Activated CD4-positive, alpha-beta T cell treated with anti-CD3 and anti-CD28 coated beads, Interleukin-2, amount 50 U/mL, for 24 hours (primary cell): Measurements from ENCODE around the gene MTUS2.
"Not testable (repeated sequence)": the region's sequence is repeated elsewhere in the genome, so short reads cannot be mapped to it uniquely, and the experiment has no call there.

Experiments used
- DNase-seq, 2 donors: peaks; one replicate each; pipeline ENCODE4 v3.0.0-alpha.2; 2020; ENCODE audit warnings: low read depth in 1 of 2, low spot score in 1 of 2

MTUS2 gene

DNA sequence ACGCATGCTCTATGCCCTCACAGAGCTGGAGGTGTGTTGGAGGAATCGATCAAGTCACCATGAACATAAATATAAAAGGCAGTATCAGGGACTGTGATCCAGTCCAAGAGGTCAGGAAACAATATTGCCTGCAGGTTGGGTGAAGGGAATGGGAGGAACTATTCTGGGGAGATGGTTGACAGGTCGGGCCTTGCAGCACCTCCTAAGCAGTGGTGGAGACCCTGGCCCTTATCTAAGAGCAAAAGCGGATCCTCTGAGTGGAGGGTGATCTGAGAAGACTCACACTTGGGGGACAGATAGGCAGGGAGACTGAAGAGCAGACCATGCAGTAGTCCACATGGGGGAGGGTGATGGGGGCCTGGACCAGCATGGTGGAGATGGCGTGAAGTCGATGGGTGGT, 561.9 kb downstream of the MTUS2 start:
- no peak for DNase-seq

DNA sequence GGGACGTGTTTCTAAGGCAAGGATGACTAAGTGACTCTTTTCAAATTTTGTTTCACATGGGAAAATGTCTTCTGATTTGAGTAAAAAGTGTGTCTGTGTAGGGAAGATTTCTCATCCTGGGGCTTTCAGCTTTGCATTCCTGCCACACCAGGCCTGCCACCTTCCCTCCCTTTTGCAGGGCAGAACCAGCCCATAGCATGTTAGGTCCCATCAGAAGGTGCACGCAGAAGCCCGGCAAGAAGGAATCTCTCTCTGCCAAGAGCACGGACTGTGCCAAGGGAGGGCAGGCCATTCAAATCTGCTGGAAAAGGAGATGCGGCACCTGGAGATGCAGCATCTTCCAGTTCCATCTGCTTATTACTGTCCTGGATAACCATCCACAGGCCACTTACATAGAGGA, 563.3 kb downstream of the MTUS2 start:
- no peak for DNase-seq

DNA sequence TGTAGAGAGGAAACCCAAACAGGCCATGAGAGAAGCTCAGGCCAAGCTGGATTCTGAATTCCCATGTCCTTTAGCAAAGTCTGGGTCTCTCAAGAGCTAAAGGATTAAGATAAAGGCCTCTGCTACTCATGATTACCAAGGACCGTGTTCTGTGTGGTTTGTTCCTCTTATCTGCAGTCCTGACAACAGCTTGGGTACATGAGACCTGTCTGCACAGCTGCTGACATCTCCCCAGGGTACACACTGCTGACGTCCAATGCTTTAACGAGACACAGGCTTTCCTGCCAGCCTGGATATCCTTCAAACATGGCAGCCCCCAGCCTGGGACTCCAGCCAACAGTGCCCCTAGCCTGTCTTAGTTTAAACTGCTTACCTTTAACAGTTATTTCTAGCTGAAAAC, 564.3 kb downstream of the MTUS2 start:
- no peak for DNase-seq

DNA sequence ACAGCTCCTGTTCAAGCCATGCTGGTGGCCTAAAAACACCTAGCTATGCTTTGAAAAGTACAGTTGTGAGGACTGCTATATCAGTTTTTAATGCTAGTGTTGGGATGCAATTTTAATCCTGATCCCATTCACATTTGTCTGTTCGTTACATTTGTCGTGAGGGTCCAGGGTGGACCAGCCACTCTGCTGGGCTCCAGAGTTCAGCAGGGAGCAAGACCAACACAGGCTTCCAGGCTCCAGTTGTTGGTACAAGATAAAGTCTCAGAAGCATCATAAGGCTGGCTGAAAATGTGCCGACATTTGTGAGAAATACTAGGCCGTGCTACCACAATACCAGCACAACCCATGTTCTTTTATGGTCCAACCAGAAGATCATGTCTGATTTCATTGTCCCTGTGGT, 564.7 kb downstream of the MTUS2 start:
- no peak for DNase-seq

DNA sequence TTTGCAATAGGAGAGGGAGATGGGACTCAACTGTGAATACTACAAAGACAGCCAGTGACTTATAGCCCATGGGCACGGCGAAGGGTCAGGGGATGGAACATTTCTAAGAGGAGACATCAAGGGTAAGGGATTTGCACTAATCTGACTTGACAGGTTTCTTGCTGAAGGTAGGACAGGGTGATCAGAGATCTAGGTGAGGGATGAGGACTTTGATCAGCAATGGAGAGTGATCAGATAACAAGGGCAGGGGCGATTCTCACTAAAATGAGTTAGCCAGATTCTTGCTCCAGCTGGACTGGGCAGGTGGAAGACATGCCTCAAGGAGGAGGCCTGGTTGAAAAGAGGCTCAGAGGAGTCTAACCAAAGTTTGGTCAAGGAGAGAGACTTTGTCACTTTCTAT, 566.1 kb downstream of the MTUS2 start:
- DNase-seq, result no peak

DNA sequence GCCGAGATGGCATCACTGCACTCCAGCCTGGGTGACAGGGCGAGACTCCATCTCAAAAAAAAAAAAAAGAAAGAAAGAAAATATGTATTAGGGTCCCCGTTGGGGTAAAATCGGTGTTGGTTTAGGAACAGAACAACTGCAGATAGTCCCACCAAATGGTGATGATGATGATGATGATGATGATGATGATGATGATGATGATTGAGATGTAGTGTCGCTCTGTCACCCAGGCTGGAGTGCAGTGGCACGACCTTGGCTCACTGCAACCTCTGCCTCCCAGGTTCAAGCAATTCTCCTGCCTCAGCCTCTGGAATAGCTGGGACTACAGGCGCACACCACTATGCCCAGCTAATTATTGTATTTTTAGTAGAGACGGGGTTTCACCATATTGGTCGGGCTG, 570.5 kb downstream of the MTUS2 start:
- DNase-seq, result not testable (repeated sequence)

DNA sequence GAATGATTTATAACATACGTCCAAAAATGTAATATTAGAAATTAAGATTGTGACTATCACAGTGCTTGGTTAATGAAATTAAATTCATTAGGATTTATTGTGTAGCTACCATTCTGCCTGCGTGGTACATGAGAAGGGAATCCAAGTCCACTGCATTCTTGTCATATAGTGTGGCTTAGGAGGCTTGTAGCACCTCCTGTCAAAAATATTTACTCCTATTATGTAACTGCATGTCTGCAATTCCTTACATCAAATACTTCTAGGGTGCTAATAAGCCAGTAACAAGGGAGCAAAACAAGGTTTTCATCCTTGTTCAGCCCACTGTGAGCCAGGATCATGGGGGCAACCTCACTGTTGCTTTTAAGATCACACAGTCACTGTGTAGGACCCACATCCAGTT, 576.3 kb downstream of the MTUS2 start:
- no peak for DNase-seq

DNA sequence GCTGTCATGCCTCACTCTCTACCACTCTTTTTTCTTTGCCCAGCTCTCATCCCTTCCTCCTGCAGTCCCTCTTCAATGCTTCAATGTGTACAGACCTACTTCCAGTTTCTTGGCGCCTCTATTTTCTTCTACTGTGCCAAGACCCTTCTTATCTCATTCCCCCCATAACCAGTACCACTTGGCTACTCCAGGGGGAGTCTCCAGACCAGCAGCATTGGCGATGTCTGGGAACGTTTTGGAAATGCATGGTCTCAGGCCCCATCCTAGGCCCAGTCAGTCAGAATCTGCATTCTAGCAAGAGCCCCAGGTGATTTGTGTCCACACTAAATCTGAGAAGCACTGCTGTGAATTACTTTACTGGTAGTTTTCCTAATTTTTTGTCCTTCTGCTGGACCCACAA, 577.1 kb downstream of the MTUS2 start:
- DNase-seq, result no peak

DNA sequence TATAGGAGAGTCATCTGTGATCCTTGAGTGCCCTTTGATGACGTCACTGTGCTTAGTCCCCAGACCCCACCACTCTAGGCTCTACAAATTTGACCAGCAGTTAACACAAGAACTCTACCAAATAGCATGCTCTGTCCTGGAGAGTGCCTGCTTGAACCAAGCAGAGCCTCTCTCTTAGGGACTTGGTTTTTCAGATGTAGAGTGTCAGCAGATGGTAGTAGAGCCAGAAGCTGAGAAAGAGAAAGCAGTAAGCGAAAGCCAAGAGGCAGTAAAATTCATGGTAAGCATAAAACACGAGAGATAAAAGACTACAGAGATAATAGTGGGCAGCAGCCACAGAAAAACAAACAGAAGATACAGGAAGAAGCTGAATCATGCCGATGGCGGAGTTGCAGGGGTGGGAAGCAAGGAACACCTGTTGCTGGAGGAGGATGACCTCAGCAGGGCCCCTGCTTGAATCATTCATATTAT, 582.1 kb downstream of the MTUS2 start:
- no peak for DNase-seq

DNA sequence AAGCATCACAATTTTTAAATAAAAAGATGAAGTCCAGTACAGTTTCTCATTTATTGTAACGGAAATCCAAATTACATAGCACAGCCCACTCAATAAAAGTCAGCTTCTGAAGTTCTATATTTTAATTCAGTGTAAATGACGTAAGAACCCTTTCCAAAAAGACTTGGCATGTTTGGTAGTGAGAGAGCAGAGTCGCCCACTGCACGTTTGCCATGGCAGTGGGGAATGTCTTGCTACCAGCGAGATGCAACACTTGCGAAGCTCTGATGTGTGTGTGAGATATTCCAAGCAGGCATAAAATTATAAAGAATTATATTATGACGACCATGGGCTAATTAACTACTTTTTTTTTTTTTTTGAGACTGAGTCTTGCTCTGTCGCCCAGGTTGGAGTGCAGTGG, 585.3 kb downstream of the MTUS2 start:
- DNase-seq, result no peak

DNA sequence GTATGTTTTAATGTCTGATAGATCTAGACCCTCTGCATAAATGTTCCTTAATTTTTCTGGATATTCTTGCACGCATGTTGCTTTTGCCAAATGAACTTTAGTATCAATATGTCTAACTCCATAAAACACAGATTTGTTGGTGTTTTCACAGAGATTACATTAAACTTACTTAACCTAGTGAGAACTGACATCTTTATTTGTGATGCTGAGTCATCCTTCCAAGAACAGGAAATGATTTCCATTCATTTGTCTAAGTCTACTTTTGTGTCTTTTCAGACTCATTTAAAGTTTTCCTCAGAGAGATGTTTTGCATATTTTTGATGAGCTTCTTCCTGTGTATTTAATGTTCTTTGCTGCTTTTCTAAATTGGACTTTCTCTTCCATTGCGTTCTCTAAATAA, 591.3 kb downstream of the MTUS2 start:
- no peak for DNase-seq

DNA sequence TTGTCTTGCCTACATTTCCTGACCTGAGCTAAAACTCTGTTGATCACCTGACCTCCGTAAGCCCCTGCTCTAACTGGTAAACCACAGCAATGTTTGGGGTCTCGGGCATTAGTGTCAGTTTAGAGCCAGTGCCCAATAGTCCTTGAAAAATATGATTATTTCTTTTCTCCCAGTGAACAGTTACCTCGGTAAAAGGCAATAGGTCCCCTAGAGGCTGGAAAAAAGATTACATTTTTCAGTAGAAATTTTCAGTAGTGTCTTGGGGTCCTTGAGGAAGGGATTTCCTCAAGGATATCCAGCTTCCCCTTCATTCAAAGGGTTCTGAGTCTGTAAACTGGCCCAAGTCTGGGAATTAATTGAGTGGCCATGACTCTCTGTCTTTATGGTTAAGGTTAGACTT, 597.9 kb downstream of the MTUS2 start:
- no peak for DNase-seq

DNA sequence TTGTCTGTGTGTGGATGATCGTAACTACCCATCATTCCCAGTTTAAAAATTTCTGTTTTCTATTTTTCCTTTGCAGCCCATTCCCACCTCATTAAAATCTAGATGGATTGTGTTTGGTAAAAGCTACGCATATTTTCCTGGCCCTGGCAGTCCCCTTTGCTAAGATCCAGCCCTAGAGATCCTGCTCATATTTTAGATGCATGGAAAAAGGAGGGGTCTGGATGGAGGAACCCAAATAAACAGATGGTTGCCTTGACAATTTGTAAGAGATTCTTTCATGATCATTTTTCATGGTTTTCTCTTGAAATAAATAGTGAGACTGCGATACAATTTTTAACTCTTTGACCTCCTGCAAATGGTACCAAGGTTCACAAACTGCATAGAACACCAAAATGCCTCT, 601.0 kb downstream of the MTUS2 start:
- DNase-seq, result no peak

DNA sequence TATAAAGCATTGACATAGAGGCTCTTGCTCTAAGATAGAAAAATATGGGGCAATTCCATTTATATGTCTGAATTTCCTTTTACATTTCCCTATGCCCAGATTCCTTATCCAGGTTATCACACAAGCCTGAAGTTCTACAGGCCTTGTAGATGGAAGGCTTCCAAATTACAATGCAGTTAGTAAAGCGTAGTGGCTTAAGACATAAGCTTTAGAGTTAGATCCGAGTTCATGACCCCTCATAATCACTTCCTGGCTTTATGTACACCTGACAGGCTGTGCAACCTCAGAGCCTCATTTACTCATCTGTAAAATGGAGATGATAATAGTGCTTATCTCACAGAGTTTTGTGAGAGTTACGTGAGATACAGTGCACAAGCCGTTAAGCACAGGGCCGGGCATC, 601.9 kb downstream of the MTUS2 start:
- no peak for DNase-seq

DNA sequence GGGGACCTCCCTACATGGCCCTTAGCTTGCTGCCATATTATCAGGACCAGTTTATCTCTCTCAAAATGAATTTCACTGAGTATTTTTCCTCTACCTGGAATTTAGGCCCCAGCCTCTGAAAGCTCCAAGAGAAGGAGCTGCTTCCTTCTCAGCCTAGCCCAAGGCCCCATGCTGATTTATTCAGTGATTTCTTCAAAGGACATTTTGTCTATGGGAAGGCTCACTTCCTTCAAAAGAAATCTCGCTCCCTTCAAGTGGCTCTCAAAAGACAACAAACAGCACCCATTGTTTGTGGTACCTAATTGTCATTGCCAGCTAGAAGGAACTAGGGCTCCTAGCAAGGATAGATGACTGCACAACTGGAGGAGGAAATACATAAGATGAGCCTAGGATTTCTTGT, 602.9 kb downstream of the MTUS2 start:
- DNase-seq, result no peak

DNA sequence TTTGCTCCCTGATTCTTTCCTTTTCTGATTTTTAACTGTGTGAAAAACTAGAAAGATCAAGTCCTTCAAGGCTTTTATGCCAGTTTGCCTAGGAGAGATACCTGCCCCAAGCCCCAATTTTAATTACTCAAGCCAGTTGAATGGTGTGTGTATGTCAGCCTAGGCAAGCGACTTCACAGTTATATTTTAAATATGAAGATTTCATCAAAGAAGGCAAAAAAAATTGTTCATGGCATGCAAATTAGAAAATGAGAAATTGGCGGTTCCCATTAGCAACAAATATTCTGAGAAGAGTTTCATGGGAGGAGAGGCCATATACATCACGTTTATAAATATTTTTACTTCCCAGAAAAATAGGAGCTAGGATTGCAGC, 607.8 kb downstream of the MTUS2 start:
- DNase-seq, result no peak

DNA sequence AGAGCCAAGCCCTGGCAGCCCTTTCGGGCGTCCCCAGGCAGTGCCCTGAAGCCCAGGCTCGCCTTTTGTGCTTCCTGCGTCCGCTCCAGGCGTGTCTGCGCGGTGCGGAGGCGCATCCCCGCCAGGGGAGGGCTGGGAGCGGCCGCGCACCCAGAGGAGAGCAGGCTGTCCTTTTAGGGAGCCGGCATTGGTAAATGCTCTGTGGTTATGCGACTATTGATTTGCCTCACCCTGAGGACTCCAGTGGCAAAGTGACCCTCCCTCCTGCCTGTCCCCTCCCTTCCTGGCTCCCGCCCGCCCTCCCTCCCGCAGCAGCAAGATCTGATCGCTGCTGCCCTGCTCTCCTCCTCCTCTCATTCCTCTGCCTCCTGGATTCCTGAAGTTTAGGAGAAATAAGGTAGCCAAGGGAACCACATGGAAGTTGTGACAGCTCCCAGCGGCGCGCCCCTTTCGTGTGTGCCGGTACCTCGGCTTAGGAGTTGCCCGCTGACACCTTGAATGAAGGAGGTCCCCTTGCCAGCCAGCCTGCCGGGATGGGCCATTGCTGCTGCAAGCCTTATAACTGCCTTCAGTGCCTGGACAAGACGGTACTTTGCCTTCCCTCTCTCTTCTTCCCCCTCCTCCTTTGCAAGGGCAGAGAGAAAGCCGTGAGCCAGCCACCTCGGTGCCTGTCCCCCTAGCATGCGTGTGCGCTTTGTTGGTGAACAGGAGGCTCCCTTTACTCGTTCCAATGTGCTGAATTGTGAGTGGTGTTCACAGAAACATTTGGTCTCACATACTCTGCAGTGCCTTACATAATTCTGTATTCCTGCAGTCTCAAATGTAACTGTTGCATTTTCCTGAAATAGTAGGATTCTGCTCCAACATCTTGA, 608.4 kb downstream of the MTUS2 start:
- DNase-seq, result no peak

DNA sequence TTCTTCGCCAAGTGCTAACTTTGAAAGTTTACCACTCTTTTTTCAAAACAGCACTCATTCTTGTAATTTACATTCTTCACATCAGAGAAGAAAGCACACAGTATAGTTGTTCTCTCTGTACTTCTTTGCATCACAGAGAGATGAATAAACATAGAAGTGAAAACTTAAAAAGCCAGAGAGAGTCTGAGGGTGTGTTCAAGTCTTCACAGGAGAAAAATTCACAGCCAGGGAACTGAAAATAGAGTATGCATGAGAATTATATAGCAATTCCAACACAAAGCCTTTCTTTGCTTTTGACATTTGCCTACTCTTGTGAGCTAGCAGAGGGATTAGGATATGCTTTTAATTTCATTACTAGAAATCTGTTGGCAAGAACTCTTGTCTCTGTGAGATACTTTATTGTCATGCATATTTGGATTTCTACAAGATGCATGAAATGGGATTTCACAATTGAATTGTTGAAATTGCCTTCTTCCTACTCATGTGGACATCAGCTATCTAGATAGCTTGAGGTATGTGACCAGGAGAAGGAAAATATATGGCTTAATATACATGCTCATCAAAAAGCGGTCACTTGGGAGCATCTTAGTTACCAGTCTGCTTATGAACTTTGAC, 609.3 kb downstream of the MTUS2 start:
- DNase-seq, result no peak

DNA sequence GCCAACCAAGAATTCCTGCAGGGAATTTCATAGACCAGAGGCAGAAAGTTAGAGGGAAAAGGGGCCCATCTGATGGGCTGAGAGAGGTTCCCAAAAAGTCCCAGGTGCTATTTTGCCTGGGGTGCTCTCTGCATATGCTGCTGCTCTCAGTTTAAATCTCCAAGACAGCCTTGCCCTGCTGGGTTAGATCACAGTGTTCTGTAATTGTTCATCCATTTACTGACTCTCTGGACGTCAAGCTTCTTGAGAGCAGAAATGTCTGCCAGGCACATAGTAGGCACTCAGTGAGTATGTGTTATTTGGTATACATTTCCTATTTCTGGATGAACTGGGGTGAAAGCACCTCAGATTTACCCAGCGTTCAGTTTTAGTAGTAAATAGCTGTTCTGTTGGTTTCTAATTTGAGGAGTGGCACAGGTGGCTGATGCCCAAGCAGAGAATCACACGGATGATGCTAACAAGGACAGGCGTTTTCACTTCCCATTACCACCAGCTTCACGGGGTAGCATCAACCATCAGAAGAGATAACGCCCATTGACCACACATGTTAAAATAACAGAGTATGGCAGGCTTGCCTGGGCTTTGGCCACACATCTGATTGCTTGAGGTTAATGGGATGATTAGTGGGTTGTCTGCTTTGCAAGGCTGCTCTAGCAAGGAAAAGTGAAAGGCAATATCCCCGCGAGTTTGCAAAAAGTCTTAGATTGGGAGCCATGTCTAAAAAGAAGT, 614.2 kb downstream of the MTUS2 start:
- no peak for DNase-seq

DNA sequence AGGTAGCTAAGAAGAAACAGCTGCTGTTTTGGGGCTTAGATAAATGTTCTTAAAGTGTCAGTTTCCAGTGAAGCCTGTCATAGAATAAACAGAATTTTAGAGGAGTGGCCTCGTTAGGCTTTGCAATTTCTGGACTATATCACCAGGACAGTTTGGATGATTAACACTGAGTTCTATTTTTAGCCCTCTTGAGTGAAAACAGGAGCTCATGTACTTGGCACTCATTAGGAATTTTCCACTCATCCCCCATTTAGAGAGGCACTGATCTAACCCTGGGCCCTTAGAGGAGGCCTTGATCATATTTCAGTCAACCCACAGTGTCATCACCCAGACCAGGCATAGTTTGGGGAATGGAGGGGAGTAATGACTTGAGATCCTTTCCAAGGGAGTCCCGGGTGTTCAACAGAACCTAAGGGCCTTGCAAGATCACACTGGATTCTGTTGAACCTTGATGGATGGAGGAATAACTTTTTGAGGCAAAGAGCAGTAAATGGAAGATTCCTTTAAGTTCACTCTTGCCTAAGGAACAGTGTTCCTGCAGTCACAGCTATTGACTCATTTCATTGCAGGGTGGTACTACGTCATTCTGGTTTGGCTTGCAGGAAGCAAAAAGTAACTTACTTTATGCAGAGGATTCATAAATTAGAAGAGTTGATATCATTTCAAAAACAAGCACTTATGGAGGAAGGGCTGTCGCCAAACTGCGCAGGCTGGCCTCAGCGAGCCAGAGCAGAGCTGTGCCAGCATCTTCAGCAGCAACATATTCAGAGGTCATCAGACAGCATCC, 615.2 kb downstream of the MTUS2 start:
- no peak for DNase-seq

DNA sequence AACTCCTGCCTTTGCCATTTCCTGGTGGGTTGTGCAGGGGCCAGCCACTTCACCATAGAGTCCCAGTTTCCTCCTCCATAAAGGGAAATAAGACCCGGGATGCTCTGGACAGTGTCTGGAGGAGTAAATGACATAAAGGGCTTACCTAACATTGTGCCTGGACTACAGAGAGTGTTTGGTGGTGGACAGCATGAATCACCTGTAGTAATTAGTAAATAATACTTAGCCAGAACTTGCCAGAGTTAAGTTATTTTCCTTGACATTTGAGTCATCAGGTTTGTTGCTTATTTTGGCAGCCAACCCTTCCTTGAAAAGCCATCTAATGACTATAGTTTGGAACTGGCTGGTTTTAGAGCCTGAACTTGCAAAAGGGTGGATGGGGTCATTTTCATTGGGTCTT, 616.2 kb downstream of the MTUS2 start:
- no peak for DNase-seq
